WTC11 (cell line): ENCODE measurements around the gene CLP1. TPM values are rescaled to one million over a fixed set of nuclear protein-coding genes. Genes with fewer than 3 reads are reported as not detected.

Source experiments
- FOXK1 ChIP-seq: sonication (generic); formaldehyde crosslinking; IDR thresholded peaks from 2 replicates; pipeline ENCODE4 v1.8.0; 2022; ENCODE audit warnings: mild to moderate bottlenecking, moderate library complexity, missing genetic modification reagents
- HMGA2 ChIP-seq: fragments of 250-450 bp; sonication (Bioruptor Pico); IDR thresholded peaks from 2 replicates; pipeline ENCODE4 v1.4.0; 2021; ENCODE audit warnings: mild to moderate bottlenecking, moderate library complexity
- JAZF1 ChIP-seq: fragments of 250-450 bp; sonication (Bioruptor Pico); IDR thresholded peaks from 2 replicates; pipeline ENCODE4 v1.9.0; 2021; ENCODE audit warnings: moderate library complexity, mild to moderate bottlenecking, inconsistent platforms
- KAT7 ChIP-seq: sonication (generic); formaldehyde crosslinking; IDR thresholded peaks from 2 replicates; pipeline ENCODE4 v1.8.1; 2023; ENCODE audit warnings: missing genetic modification reagents, mild to moderate bottlenecking, borderline replicate concordance
- NFYB ChIP-seq: sonication (generic); formaldehyde crosslinking; conservative IDR thresholded peaks from 2 replicates; pipeline ENCODE4 v1.8.0; 2022; ENCODE audit warnings: low read depth, missing genetic modification reagents
- NR2C2 ChIP-seq: sonication (generic); formaldehyde crosslinking; IDR thresholded peaks from 2 replicates; pipeline ENCODE4 v1.8.0; 2022; ENCODE audit warnings: mild to moderate bottlenecking, missing genetic modification reagents
- PRRX2 ChIP-seq: fragments of 250-450 bp; sonication (Bioruptor Pico); IDR thresholded peaks from 2 replicates; pipeline ENCODE4 v1.8.0; 2021; ENCODE audit warnings: mild to moderate bottlenecking
- SMAD3 ChIP-seq: sonication (generic); formaldehyde crosslinking; IDR thresholded peaks from 2 replicates; pipeline ENCODE4 v1.8.0; 2022; ENCODE audit warnings: missing genetic modification reagents, mild to moderate bottlenecking, borderline replicate concordance
- ZNF121 ChIP-seq: sonication (generic); formaldehyde crosslinking; IDR thresholded peaks from 2 replicates; pipeline ENCODE4 v1.8.0; 2023; ENCODE audit warnings: missing genetic modification reagents
- ZNF219 ChIP-seq: sonication (generic); formaldehyde crosslinking; IDR thresholded peaks from 2 replicates; pipeline ENCODE4 v1.8.0; 2023; ENCODE audit warnings: missing genetic modification reagents, mild to moderate bottlenecking, borderline replicate concordance
- ZNF263 ChIP-seq: sonication (generic); formaldehyde crosslinking; IDR thresholded peaks from 2 replicates; pipeline ENCODE4 v1.8.1; 2022; ENCODE audit warnings: low read depth, mild to moderate bottlenecking, moderate library complexity, missing genetic modification reagents
- ZNF423 ChIP-seq: fragments of 250-450 bp; sonication (Bioruptor Pico); IDR thresholded peaks from 2 replicates; pipeline ENCODE4 v2.1.2; 2022; ENCODE audit warnings: mild to moderate bottlenecking, moderate library complexity
- total RNA-seq: library from RNA; stranded (reverse); gene quantifications from 3 replicates; pipeline ENCODE4 v1.2.3, GENCODE V29; 2021
- TF ChIP-seq, protein P1 (sequence below): sonication (generic); formaldehyde crosslinking; IDR thresholded peaks from 2 replicates; pipeline ENCODE4 v1.8.0; 2023; ENCODE audit warnings: missing genetic modification reagents, mild to moderate bottlenecking, borderline replicate concordance
- TF ChIP-seq, protein P2 (sequence below): sonication (generic); formaldehyde crosslinking; IDR thresholded peaks from 2 replicates; pipeline ENCODE4 v1.8.1; 2022; ENCODE audit warnings: low read depth, missing genetic modification reagents, borderline replicate concordance
- TF ChIP-seq, protein P3 (sequence below): sonication (generic); formaldehyde crosslinking; IDR thresholded peaks from 2 replicates; pipeline ENCODE4 v1.8.0; 2022; ENCODE audit warnings: mild to moderate bottlenecking, missing genetic modification reagents
- TF ChIP-seq, protein P4 (sequence below): sonication (generic); formaldehyde crosslinking; IDR thresholded peaks from 2 replicates; pipeline ENCODE4 v1.8.0; 2022; ENCODE audit warnings: mild to moderate bottlenecking, missing genetic modification reagents
- TF ChIP-seq, protein P5 (sequence below): fragments of 250-450 bp; sonication (Bioruptor Pico); IDR thresholded peaks from 2 replicates; pipeline ENCODE4 v1.8.0; 2021; ENCODE audit warnings: mild to moderate bottlenecking
- TF ChIP-seq, protein P6 (sequence below): sonication (generic); formaldehyde crosslinking; IDR thresholded peaks from 2 replicates; pipeline ENCODE4 v1.8.1; 2022; ENCODE audit warnings: mild to moderate bottlenecking, moderate library complexity, missing genetic modification reagents
- TF ChIP-seq, protein P7 (sequence below): sonication (generic); formaldehyde crosslinking; IDR thresholded peaks from 2 replicates; pipeline ENCODE4 v1.8.1; 2023; ENCODE audit warnings: mild to moderate bottlenecking, missing genetic modification reagents, moderate library complexity
- TF ChIP-seq, protein P8 (sequence below): fragments of 250-450 bp; sonication (Bioruptor Pico); IDR thresholded peaks from 2 replicates; pipeline ENCODE4 v1.9.0; 2021; ENCODE audit warnings: mild to moderate bottlenecking
- TF ChIP-seq, protein P9 (sequence below): sonication (generic); formaldehyde crosslinking; IDR thresholded peaks from 2 replicates; pipeline ENCODE4 v1.8.0; 2023; ENCODE audit warnings: missing genetic modification reagents
- TF ChIP-seq, protein P10 (sequence below): sonication (generic); formaldehyde crosslinking; IDR thresholded peaks from 2 replicates; pipeline ENCODE4 v1.8.1; 2023; ENCODE audit warnings: mild to moderate bottlenecking, moderate library complexity, missing genetic modification reagents

The CLP1 gene
- total RNA-seq, 1 experiment from 2014 or later: 26.3 TPM

DNA sequence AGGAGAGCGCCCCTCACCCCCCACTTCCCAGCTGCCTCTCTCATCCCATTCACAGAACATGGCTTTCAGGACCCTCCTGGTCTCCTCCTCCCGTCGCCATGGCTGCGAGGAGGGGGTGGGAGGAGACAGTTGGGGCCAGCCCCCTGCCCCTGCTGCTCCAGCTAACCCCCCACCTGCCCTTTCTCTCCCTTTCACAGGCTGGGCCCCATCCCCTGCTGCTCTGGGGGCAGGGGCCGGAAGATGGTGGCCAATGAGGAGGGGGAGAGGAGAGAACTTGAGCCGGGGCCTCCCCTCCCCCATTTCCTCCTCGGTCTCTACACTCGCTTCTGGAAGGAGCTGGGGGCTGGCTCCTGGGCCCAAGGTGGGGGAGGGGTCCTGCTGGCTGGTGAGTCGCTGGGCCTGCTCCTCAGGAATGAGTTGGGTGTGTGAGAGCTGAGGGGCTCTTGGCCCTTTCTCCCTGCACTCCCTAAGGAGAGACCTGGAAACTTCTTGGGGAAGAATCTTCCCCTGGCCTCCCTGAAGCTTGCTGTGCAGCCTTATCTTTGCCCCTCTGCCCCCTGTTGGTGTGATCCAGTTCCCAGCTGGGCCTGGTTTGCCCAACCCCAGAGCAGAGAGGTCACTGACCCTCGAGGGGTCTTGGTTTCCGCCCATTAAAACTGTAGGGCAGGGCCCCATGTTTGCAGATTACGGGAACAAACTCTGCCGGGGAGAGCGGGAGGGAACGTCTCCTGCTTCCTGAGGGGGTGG is 18.1 kb upstream of the CLP1 start (continued):
- TF ChIP-seq, protein P1, sequence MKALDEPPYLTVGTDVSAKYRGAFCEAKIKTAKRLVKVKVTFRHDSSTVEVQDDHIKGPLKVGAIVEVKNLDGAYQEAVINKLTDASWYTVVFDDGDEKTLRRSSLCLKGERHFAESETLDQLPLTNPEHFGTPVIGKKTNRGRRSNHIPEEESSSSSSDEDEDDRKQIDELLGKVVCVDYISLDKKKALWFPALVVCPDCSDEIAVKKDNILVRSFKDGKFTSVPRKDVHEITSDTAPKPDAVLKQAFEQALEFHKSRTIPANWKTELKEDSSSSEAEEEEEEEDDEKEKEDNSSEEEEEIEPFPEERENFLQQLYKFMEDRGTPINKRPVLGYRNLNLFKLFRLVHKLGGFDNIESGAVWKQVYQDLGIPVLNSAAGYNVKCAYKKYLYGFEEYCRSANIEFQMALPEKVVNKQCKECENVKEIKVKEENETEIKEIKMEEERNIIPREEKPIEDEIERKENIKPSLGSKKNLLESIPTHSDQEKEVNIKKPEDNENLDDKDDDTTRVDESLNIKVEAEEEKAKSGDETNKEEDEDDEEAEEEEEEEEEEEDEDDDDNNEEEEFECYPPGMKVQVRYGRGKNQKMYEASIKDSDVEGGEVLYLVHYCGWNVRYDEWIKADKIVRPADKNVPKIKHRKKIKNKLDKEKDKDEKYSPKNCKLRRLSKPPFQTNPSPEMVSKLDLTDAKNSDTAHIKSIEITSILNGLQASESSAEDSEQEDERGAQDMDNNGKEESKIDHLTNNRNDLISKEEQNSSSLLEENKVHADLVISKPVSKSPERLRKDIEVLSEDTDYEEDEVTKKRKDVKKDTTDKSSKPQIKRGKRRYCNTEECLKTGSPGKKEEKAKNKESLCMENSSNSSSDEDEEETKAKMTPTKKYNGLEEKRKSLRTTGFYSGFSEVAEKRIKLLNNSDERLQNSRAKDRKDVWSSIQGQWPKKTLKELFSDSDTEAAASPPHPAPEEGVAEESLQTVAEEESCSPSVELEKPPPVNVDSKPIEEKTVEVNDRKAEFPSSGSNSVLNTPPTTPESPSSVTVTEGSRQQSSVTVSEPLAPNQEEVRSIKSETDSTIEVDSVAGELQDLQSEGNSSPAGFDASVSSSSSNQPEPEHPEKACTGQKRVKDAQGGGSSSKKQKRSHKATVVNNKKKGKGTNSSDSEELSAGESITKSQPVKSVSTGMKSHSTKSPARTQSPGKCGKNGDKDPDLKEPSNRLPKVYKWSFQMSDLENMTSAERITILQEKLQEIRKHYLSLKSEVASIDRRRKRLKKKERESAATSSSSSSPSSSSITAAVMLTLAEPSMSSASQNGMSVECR (CRISPR knock-in tag): peak; percentile 81; the same call in 1 of the 2 replicates
- TF ChIP-seq JAZF1 (no peak), ZNF219 (CRISPR knock-in tag) (no peak), SMAD3 (no peak; the same call in 1 of the 2 replicates), HMGA2 (no peak; the same call in 1 of the 2 replicates), ZNF423 (CRISPR knock-in tag) (peak; percentile 85), FOXK1 (CRISPR knock-in tag) (peak; percentile 67; the same call in 1 of the 2 replicates), PRRX2 (CRISPR knock-in tag) (no peak; the same call in 1 of the 2 replicates), NFYB (CRISPR knock-in tag) (peak; percentile 71), KAT7 (CRISPR knock-in tag) (no peak), NR2C2 (CRISPR knock-in tag) (no peak), ZNF263 (CRISPR knock-in tag) (no peak), ZNF121 (no peak)
- TF ChIP-seq, protein P2, sequence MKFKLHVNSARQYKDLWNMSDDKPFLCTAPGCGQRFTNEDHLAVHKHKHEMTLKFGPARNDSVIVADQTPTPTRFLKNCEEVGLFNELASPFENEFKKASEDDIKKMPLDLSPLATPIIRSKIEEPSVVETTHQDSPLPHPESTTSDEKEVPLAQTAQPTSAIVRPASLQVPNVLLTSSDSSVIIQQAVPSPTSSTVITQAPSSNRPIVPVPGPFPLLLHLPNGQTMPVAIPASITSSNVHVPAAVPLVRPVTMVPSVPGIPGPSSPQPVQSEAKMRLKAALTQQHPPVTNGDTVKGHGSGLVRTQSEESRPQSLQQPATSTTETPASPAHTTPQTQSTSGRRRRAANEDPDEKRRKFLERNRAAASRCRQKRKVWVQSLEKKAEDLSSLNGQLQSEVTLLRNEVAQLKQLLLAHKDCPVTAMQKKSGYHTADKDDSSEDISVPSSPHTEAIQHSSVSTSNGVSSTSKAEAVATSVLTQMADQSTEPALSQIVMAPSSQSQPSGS (CRISPR knock-in tag): no peak
- TF ChIP-seq, protein P3, sequence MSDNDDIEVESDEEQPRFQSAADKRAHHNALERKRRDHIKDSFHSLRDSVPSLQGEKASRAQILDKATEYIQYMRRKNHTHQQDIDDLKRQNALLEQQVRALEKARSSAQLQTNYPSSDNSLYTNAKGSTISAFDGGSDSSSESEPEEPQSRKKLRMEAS (CRISPR knock-in tag): peak; percentile 71
- TF ChIP-seq, protein P4, sequence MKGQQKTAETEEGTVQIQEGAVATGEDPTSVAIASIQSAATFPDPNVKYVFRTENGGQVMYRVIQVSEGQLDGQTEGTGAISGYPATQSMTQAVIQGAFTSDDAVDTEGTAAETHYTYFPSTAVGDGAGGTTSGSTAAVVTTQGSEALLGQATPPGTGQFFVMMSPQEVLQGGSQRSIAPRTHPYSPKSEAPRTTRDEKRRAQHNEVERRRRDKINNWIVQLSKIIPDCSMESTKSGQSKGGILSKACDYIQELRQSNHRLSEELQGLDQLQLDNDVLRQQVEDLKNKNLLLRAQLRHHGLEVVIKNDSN (CRISPR knock-in tag): peak; percentile 58
- TF ChIP-seq, protein P5, sequence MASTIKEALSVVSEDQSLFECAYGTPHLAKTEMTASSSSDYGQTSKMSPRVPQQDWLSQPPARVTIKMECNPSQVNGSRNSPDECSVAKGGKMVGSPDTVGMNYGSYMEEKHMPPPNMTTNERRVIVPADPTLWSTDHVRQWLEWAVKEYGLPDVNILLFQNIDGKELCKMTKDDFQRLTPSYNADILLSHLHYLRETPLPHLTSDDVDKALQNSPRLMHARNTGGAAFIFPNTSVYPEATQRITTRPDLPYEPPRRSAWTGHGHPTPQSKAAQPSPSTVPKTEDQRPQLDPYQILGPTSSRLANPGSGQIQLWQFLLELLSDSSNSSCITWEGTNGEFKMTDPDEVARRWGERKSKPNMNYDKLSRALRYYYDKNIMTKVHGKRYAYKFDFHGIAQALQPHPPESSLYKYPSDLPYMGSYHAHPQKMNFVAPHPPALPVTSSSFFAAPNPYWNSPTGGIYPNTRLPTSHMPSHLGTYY: no peak
- TF ChIP-seq, protein P6, sequence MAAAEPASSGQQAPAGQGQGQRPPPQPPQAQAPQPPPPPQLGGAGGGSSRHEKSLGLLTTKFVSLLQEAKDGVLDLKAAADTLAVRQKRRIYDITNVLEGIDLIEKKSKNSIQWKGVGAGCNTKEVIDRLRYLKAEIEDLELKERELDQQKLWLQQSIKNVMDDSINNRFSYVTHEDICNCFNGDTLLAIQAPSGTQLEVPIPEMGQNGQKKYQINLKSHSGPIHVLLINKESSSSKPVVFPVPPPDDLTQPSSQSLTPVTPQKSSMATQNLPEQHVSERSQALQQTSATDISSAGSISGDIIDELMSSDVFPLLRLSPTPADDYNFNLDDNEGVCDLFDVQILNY (CRISPR knock-in tag): peak; percentile 76; the same call in 1 of the 2 replicates
- TF ChIP-seq, protein P7, sequence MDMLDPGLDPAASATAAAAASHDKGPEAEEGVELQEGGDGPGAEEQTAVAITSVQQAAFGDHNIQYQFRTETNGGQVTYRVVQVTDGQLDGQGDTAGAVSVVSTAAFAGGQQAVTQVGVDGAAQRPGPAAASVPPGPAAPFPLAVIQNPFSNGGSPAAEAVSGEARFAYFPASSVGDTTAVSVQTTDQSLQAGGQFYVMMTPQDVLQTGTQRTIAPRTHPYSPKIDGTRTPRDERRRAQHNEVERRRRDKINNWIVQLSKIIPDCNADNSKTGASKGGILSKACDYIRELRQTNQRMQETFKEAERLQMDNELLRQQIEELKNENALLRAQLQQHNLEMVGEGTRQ (CRISPR knock-in tag): peak; percentile 44
- TF ChIP-seq, protein P8, sequence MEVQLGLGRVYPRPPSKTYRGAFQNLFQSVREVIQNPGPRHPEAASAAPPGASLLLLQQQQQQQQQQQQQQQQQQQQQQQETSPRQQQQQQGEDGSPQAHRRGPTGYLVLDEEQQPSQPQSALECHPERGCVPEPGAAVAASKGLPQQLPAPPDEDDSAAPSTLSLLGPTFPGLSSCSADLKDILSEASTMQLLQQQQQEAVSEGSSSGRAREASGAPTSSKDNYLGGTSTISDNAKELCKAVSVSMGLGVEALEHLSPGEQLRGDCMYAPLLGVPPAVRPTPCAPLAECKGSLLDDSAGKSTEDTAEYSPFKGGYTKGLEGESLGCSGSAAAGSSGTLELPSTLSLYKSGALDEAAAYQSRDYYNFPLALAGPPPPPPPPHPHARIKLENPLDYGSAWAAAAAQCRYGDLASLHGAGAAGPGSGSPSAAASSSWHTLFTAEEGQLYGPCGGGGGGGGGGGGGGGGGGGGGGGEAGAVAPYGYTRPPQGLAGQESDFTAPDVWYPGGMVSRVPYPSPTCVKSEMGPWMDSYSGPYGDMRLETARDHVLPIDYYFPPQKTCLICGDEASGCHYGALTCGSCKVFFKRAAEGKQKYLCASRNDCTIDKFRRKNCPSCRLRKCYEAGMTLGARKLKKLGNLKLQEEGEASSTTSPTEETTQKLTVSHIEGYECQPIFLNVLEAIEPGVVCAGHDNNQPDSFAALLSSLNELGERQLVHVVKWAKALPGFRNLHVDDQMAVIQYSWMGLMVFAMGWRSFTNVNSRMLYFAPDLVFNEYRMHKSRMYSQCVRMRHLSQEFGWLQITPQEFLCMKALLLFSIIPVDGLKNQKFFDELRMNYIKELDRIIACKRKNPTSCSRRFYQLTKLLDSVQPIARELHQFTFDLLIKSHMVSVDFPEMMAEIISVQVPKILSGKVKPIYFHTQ (CRISPR knock-in tag): no peak
- TF ChIP-seq, protein P9, sequence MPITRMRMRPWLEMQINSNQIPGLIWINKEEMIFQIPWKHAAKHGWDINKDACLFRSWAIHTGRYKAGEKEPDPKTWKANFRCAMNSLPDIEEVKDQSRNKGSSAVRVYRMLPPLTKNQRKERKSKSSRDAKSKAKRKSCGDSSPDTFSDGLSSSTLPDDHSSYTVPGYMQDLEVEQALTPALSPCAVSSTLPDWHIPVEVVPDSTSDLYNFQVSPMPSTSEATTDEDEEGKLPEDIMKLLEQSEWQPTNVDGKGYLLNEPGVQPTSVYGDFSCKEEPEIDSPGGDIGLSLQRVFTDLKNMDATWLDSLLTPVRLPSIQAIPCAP (CRISPR knock-in tag): peak; percentile 66; the same call in 1 of the 2 replicates
- TF ChIP-seq, protein P10, sequence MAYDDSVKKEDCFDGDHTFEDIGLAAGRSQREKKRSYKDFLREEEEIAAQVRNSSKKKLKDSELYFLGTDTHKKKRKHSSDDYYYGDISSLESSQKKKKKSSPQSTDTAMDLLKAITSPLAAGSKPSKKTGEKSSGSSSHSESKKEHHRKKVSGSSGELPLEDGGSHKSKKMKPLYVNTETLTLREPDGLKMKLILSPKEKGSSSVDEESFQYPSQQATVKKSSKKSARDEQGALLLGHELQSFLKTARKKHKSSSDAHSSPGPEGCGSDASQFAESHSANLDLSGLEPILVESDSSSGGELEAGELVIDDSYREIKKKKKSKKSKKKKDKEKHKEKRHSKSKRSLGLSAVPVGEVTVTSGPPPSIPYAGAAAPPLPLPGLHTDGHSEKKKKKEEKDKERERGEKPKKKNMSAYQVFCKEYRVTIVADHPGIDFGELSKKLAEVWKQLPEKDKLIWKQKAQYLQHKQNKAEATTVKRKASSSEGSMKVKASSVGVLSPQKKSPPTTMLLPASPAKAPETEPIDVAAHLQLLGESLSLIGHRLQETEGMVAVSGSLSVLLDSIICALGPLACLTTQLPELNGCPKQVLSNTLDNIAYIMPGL: no peak
